SW 1271 (cell line): Measurements from ENCODE around the gene CNPY4.
"Not testable (repeated sequence)": the region's sequence is repeated elsewhere in the genome, so short reads cannot be mapped to it uniquely, and the experiment has no call there.

Experiments used
- DNase-seq, 2 experiments: peaks; one replicate each; lab custom pipeline; 2025; lab: John Stamatoyannopoulos, UW

CNPY4 gene

DNA sequence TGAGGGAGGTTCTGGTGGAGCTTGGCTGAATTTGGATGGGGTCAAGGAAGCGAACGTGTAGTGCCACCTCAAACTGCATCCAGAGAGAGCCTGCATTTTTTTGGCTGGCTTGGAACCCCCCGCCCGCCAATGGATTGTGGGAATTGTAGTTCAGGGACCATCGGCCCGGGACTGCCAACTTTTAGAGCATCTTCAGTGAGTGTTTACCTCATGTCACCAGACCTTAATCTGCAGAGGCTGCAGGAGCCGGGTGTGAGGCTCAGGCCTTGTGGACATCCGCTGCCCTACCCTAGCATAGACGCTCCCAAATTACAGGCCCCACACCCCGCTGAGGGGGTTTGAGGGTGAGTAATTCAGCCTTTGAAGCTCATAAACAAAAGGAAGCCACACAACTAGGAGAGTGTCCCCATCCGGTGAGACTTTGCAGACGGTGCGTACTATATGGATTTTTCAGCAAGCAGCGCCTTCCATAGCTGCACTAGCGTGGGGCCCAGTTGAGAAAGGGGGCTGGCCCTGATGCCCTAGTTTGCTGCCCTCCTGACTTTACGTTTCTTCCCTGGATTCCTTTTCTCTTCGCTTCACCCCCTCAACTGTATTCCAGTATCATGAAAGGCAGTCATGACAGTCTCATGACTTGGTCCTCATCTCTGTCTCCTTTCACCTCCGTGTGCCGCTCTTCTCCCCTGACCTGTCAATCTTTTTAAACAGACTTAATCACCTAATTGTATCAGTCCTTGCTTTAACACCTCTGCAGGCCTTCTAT is 717 bp downstream of the CNPY4 start:
- DNase-seq: peak in 1 of 2 experiments; percentile 80

- no peak for DNase-seq
Observed at GRCh38 chr7:100120733-100121036, 1.3 kb downstream of the CNPY4 start.

DNA sequence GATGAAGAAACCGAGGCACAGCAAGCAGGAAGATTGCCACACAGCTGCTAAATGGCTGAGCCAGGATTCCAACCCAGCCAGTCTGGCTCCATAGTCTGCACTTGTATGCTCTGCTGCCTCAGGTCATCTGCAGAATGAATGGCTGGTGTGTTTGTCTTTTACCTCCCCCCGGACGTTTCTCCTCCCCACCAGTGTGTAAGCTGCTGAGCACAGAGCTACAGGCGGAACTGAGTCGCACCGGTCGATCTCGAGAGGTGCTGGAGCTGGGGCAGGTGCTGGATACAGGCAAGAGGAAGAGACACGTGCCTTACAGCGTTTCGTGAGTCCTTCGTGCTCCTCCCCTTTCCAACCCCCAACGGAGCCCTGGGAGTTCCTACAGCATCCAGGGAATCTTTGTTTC is 2.6 kb downstream of the CNPY4 start:
- DNase-seq: no peak

GRCh38 chr7:100122568-100122967 is 3.1 kb downstream of the CNPY4 start:
- DNase-seq: no peak

GRCh38 chr7:100124301-100125230 is 5.1 kb downstream of the CNPY4 start:
- no peak for DNase-seq

DNA sequence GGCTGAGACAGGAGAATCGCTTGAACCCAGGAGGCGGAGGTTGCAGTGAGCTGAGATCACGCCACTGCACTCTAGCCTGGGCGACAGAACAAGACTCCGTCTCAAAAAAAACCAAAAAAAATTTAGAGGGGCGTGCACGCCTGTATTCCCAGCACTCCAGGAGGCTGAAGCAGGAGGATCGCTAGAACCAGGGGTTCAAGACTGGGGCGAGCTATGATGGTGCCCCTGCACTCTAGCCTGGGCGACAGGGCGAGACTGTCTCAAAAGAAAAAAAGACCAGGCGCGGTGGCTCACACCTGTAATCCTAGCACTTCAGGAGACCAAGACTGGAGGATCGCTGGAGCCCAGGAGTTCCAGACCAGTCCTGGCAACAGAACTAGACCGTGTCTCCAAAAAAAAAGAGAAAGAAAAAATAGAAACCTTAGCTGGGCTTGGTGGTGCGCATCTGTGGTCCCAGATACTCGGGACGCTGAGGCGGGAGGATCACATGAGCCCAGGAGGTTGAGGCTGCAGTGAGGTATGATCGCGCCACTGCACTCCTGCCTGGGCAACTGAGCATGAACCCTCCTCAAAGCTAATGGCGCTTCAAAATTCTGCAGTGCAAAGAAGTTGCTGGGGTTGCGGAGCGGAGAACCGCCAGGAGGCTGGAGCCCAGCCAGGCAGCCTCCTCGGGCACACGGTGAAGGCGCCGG is 7.0 kb downstream of the CNPY4 start:
- DNase-seq: no peak

DNA sequence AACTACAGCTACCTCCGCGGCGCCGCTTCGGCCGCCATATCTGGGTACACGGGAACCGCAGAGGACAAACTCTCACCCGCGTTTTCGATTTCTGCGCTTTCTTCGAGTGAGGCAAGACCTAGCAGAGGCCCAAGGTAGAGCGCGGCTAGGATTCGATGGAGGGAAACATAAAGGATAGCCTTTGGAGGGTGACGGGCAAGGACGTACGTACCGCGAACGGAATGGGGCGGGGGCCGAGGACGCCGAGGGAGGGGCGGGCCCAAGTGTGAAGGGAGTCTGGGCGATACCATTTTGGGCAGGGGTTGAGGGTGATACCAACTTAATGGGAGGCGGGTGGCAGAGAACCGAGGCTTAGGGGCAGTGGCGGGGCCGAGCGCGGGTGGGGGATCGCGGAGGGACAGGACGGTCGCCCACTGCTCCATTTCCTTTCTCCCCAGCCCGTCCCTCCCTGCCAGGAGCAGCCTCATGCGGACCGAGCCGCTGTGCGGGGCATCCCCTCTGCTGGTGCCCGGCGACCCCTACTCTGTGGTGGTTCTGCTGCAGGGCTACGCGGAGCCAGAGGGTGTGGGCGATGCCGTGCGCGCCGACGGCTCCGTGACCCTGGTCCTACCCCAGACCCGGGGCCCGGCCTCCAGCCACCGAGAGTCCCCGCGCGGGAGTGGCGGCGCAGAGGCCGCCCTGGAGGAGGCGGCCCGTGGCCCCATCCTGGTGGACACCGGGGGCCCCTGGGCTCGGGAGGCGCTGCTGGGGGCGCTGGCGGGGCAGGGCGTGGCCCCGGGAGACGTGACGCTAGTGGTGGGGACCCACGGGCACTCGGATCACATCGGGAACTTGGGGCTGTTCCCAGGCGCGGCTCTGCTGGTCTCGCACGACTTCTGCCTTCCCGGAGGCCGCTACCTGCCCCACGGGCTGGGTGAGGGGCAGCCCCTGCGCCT is 7.8 kb downstream of the CNPY4 start, which contains the start of gene MBLAC1:
Gene MBLAC1 (plus strand): TSS at position 37 of the 935 bp plus-strand sequence. CDS start 429 bp downstream, at position 466.
- peak; percentile 78 to 89 for DNase-seq

DNA sequence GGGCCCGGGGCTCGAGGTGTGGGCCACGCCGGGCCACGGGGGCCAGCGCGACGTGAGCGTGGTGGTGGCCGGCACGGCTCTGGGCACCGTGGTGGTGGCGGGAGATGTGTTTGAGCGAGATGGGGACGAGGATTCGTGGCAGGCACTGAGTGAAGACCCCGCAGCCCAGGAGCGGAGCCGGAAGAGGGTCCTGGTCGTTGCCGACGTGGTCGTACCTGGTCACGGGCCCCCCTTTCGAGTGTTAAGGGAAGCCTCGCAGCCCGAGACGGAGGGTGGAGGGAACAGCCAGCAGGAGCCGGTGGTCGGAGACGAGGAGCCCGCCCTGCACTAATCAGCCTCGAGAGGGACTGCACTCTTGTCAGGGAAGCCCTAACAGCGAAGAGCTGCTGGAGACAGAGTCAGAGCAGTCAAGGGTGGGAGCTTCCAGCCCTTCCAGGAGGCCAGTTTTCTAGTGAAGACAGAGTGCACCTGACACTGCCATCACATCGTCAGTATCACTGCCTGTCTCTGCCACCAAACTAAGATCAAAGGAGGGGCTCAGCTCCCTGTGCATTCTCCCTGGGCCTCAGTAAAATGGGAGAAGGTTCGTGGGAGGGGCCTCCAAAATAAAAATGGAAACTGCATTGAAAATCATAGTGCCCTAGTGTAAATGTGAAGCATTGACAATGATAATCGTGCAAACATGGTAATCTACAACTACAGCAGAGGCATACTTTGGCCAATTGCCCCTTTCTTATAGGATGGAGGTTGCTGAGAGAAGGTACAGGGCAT is 8.6 kb downstream of the CNPY4 start:
- no peak for DNase-seq

GRCh38 chr7:100128637-100128963 is 9.2 kb downstream of the CNPY4 start:
- DNase-seq: no peak

DNA sequence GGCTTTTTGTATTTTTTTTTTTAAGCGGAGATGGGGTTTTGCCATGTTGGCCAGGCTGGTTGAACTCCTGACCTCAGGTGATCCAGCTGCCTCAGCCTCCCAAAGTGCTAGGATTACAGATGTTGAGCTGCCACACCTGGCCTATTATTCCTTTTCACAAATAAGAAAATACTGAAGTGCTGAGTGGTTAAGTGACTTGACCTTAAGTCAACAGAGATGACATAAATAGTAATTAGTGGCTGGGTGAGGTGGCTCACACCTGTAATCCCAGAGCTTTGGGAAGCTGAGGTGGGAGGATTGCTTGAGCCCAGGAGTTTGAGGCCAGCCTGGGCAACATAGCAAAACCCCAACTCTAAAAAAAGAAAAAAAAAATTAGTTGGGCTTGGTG is 10.8 kb downstream of the CNPY4 start:
- DNase-seq: not testable (repeated sequence)

- DNase-seq: peak in 1 of 2 experiments; percentile 36
Observed at GRCh38 chr7:100130608-100131453, 11.4 kb downstream of the CNPY4 start.

GRCh38 chr7:100132126-100132525 is 12.7 kb downstream of the CNPY4 start:
- no peak for DNase-seq

GRCh38 chr7:100132697-100133151 is 13.3 kb downstream of the CNPY4 start:
- peak in 1 of 2 experiments; percentile 52 for DNase-seq

- DNase-seq: no peak
Observed at GRCh38 chr7:100137851-100138760, 18.7 kb downstream of the CNPY4 start.

DNA sequence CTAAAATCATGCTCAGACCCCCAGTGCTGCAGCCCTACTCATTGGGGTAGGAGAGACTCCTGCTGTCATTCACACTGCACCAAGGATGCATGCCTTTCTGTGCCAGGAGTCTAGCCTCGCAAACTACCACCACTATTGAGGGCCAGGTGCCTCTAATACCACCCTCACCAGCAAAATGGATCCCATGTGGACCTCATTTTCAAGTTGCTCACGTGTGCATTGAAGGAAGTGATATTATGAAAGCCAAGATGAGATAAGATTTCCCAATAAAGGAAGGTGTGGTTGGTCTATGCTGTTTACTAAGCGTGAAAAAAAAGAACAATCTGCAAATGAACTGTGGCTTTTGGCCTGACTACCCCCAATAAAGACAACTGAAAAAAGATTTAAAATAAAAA is 22.1 kb downstream of the CNPY4 start:
- no peak for DNase-seq

GRCh38 chr7:100142461-100142860 is 23.0 kb downstream of the CNPY4 start:
- DNase-seq: no peak

DNA sequence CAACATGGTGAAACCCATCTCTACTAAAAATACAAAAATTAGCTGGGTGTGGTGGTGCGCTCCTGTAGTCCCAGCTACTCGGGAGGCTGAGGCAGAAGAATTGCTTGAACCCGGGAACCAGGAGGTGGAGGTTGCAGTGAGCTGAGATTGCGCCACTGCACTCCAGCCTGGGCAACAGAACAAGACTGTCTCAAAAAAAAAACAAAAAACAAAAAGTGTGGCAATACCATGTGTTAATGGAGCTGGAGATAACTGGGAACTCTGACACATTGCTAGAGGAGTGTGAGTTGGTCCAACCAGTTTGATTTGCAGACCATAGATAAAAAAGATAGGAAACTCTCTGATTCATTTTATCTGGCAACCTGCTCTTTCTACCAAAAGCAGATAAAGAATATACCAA is 26.9 kb downstream of the CNPY4 start:
- DNase-seq: not testable (repeated sequence)

DNA sequence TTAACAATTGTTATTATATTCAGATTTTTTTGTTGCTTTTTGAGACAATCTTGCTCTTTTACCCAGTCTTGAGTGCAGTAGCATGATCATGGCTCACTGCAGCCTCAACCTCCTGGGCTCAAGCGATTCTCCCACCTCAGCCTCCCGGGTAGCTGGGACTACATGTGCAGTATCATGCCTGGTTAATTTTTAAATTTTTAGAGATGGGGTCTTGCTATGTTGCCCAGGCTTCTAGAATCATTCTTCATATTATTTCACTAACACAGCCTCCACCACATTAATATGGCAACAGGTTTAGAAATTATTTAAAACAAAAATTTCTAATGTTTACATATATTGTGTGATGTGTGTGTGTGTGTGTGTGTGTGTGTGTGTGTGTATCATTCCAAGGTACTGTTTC is 27.8 kb downstream of the CNPY4 start:
- no peak for DNase-seq

- DNase-seq: no peak
Observed at GRCh38 chr7:100148225-100148558, 28.8 kb downstream of the CNPY4 start.
